NCI-H748 (cell line): ENCODE measurements around the gene MEIKIN.

Source experiments
- DNase-seq: peaks from one replicate; lab custom pipeline; 2025; ENCODE audit not compliant: unreplicated experiment; lab: John Stamatoyannopoulos, UW

Gene MEIKIN

DNA sequence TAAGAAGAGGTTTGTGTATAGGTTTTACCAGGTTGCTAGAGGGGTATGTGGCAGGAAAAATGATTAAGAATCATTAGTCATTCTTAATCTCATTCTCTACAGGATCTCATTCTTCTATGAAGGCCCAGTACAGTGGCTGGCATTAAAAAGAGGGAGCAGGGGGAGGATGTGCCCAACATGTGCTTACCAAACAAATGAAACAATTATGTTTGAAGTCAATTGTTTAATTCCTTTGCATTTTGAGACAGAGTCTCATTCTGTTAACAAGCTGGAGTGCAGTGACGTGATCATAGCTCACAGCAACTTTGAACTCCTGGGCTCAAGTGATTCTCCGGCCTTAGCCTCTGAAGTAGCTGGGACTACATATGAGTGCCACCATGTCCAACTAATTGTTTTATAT lies 171.7 kb downstream of the MEIKIN start:
- no peak for DNase-seq

DNA sequence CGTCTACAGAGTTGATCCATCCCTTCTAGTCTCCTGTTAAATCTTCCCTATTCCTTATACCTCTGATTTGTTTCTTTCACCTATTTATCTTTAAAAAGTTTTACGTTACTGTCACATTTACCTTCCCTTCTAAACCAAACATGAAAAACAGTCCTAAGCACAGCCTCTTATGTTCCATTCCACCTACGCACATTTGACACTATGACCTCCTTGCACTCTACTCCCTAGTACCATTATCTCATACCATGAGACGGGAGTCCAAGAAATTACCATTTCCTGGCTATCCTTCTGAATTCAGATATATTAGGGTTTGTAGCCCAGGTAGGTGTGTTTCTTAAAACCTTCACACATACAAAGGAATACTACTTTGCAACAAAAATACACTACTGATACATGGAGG lies 173.8 kb downstream of the MEIKIN start:
- no peak for DNase-seq

- no peak for DNase-seq
These were observed 175.5 kb downstream of the MEIKIN start for GRCh38 chr5:131769961-131770360.

- DNase-seq = no peak
These were observed 176.1 kb downstream of the MEIKIN start for GRCh38 chr5:131769336-131769735.

DNA sequence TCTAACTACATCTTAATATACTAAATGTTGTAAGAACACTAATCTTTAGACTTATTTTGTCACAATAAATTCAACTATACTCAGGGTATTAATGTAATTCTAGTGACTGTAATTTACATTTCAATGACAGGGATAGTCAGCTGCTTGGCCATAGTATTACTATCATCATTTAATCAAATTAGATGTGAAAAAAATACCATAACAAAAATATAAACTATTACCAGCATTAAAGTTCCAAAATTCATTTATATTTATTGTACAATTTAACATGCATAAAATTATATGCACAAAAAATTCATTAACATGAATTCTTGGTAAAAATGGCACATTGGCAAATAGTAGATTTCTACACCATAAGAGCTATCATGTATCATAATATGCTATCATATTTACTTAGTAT lies 177.6 kb downstream of the MEIKIN start:
- no peak for DNase-seq

DNA sequence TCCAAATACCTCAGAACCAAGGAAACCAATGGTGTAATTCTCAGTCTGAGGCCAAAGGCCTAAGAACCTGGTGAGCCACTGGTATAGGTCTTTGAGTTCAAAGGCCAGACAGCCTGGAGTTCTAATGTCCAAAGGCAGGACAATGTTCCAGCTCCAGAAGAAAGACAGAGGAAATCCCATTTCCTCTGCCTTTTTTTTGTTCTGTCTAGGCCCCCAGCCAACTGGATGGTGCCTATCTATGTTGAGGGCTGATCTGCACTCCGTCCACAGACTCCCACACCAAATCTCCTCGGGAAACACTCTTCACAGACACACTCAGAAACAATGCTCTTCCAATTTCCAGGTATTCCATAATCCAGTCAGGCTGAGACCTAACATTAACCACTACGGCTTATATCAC lies 178.8 kb downstream of the MEIKIN start:
- no peak for DNase-seq

DNA sequence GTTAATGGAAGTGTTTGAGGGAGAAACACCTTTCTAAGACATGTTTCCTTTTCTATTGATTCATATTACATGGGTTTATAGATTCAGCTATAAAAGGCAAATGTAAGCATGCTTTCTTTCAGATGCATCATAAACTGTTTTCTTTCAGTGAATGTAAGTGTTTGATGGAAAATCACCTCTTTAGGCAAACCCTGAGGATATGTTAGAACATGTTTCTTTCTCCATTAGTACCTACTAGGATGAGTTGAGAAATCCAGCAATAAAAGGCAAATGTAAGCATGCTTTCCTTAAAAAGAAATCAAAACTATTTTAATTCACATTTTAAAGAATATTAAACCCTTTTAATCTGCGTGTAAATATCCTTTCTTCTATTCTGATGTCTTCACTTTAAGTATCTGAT lies 180.2 kb downstream of the MEIKIN start:
- no peak for DNase-seq

DNA sequence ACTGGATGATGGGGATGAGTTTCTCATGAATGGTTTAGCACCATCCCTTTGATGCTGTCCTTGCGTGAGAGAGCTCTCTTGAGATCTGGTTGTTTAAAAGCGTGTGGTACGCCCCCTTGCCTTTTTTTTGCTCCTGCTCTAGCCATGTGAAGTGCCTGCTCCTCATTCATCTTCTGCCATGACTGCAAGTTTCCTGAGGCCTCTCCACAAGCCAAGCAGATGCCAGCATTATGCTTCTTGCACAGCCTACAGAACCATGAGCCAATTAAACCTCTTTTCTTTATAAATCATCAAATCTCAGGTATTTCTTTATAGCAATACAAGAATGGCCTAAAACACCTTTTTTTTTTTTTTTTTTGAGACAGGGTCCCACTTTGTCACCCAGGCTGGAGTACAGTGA lies 181.5 kb downstream of the MEIKIN start:
- DNase-seq = no peak

DNA sequence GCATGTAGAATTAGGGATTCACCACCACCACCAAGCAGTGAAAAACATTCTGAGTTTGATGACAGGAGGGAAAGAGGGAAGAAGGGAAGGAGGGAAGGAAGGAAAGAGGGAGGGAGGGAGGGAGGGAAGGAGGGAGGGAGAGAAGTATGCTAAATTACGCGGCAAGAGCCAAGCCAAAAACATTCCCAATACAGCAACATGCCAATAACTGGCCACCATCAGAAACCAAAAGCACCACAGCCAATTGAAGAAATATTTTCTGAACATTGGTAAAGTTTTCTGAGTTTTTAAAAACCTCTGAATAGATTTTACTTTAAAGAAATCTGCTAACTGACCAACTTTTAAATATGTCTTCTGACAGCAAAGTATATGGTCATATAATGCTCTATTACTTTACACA lies 184.7 kb downstream of the MEIKIN start:
- no peak for DNase-seq

GRCh38 chr5:131759704-131760103 lies 185.8 kb downstream of the MEIKIN start:
- DNase-seq = no peak

DNA sequence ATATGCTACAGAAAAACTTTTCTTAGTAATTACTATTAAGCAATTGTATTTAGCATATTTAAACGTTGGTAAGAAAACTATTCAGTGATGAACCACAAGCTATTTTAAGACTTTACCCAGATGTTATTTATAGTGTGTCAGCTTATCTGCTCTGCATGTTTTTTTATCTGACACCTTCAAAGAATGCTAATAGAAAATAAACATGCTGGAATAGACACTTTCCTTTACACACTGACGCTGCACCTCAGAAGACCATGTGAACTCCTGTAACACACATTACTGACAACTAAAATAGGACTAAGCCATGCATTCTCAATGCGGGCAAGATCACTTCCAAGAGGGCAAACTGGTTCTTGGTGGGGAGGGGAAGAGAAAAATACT lies 187.0 kb downstream of the MEIKIN start:
- no peak for DNase-seq

- no peak for DNase-seq
These were observed 187.5 kb downstream of the MEIKIN start for GRCh38 chr5:131757830-131758519.
